PFSK-1 (cell line): ENCODE results near the gene ZNF263.

Experiments used
- FOXP2 ChIP-seq: optimal IDR thresholded peaks from 2 replicates; pipeline ENCODE3; 2011; ENCODE audit warnings: borderline replicate concordance, control low read depth, inconsistent platforms; ENCODE audit not compliant: insufficient read depth; ENCODE audit errors: extremely low read length, extremely low read depth
- POLR2AphosphoS5 ChIP-seq: IDR thresholded peaks from 2 replicates; pipeline ENCODE4 v1.6.1; 2012; ENCODE audit warnings: low read depth, mild to moderate bottlenecking, control low read depth, low read length, moderate library complexity
- REST ChIP-seq, 2 experiments: IDR thresholded peaks; 2 replicates each; pipeline versions ENCODE4 v1.6.1 to v1.8.0; 2011 to 2012; ENCODE audit warnings: low read depth in 2 of 2, low read length in 2 of 2, control low read depth in 1 of 2, inconsistent platforms in 1 of 2, mild to moderate bottlenecking in 1 of 2, moderate library complexity in 1 of 2; ENCODE audit not compliant: insufficient read depth in 1 of 2
- SIN3A ChIP-seq: IDR thresholded peaks from 2 replicates; pipeline ENCODE4 v1.6.1; 2012; ENCODE audit warnings: mild to moderate bottlenecking, low read length, moderate library complexity, borderline replicate concordance; ENCODE audit not compliant: insufficient read depth
- TAF1 ChIP-seq: IDR thresholded peaks from 2 replicates; pipeline ENCODE4 v1.6.1; 2012; ENCODE audit warnings: low read length, control low read depth, borderline replicate concordance; ENCODE audit not compliant: insufficient read depth

Gene ZNF263

GRCh38 chr16:3249020-3249419, 34.3 kb upstream of the ZNF263 start:
- TF ChIP-seq FOXP2 (no peak), SIN3A (no peak), POLR2AphosphoS5 (no peak), REST (IDR thresholded peaks at IDR 0.05; ENCODE audit: insufficient read depth in 1 of 2, low read depth in 2 of 2, low read length in 2 of 2) (no peak), TAF1 (no peak)

DNA sequence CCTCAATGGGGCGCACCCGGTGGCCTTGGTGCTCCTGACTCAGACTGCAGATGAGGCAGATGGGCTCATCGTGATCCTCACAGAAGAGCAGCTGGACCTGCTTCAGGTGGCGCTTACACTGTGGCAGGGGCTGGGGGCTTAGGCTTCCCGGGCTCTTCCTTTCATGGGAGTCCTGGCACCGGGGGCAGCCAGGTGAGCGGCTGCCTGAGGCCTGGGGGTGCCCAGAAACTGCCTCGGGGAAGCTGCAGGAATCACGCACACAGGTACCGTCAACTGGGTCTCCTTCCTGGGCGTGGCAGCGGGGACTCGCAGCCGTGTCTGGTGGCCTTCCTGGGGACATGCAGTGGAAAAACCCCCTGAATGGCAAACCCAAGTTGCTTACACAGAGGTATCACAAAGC, 33.8 kb upstream of the ZNF263 start:
- TF ChIP-seq SIN3A (no peak), FOXP2 (no peak), POLR2AphosphoS5 (no peak), REST (IDR thresholded peaks at IDR 0.05; ENCODE audit: insufficient read depth in 1 of 2, low read depth in 2 of 2, low read length in 2 of 2) (no peak), TAF1 (no peak)

DNA sequence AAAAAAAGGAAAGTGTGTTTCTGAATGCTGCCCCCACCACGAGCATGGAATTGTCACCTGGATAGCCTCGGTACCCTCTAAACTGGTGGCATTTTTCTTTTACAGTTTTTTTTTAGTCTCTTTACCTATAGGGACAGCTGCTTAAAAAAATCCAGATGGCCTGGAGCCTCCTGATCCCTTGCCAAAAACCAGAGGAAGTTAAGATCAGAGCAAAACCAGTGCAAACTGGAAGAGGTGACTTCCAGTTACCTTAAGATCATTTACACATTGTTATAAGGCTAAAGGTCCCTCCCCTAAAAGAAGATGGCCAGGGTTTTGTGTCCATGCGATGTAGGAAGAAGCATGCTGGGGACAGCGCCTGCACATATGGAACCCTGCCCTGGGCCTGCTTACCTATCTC, 30.3 kb upstream of the ZNF263 start:
- TF ChIP-seq POLR2AphosphoS5 (no peak), FOXP2 (no peak), SIN3A (no peak), REST (IDR thresholded peaks at IDR 0.05; ENCODE audit: insufficient read depth in 1 of 2, low read depth in 2 of 2, low read length in 2 of 2) (no peak), TAF1 (no peak)

GRCh38 chr16:3254309-3254708, 29.0 kb upstream of the ZNF263 start:
- TF ChIP-seq REST (IDR thresholded peaks at IDR 0.05; ENCODE audit: insufficient read depth in 1 of 2, low read depth in 2 of 2, low read length in 2 of 2) (no peak), FOXP2 (no peak)

DNA sequence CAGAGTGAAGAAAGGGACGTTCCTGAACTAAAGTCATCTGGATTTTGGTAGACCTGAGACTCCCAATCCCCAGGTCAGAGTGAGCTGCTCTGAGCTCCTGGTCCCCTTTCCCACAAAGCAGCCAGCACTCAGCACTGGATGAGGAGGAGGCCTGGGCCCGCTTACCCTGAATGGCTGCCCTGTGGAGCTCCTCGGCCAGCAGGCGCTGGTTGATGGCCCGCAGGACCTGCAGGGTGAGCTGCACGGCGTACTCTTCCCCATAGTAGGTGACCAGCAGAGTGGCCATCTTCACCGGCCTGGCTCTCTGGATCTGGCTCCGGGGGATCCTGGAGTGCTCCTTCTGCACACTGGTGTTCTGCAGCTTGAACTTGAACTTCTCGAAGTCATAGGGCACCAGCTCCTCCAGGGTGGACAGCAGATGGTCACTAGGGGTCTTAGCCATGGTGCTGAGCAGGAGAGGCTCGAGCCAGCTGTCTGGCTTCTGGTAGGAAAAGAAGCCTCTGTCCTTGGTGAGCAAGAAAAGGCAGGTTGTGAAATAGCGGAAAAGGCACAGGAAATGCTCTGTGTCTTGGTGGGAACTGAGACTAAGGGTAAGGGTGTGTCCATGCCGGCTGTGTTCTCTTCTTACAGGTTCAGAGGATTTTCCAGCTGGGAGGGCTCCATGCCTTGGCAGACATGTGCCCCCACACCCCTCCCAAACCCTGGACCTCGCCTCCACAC, 27.0 kb upstream of the ZNF263 start, which contains the start of gene MEFV:
MEFV (minus strand) TSS at position 488 of the 720 bp plus-strand sequence; CDS start at position 442, 46 bp downstream.
- TF ChIP-seq SIN3A (peak; percentile 37; the same call in 1 of the 2 replicates), TAF1 (no peak), REST (IDR thresholded peaks at IDR 0.05; ENCODE audit: insufficient read depth in 1 of 2, low read depth in 2 of 2, low read length in 2 of 2) (peak; percentile 73 to 91)
